Measurements from ENCODE around the gene ZFYVE28.

The ZFYVE28 gene

GRCh38 chr4:2428496-2429213 lies 10.2 kb upstream of the ZFYVE28 start:
- no peak overlapping the region for H3K4me3 ChIP-seq (ENCODE audit: low read depth, low read length)

- H3K4me3 ChIP-seq (ENCODE audit: low read depth, low read length) = no peak overlapping the region
Measured at GRCh38 chr4:2427383-2428334, 9.2 kb upstream of the ZFYVE28 start.

- H3K4me3 ChIP-seq (ENCODE audit: low read depth, low read length) = no peak overlapping the region
Measured at GRCh38 chr4:2426711-2427275, 8.3 kb upstream of the ZFYVE28 start.

- no peak overlapping the region for H3K4me3 ChIP-seq (ENCODE audit: low read depth, low read length)
Measured at GRCh38 chr4:2426069-2426397, 7.6 kb upstream of the ZFYVE28 start.

- H3K4me3 ChIP-seq (ENCODE audit: low read depth, low read length) = no peak overlapping the region
Measured at GRCh38 chr4:2425386-2426068, 7.1 kb upstream of the ZFYVE28 start.

- no peak overlapping the region for H3K4me3 ChIP-seq (ENCODE audit: low read depth, low read length)
Measured at GRCh38 chr4:2424581-2424980, 6.1 kb upstream of the ZFYVE28 start.

- no peak overlapping the region for H3K4me3 ChIP-seq (ENCODE audit: low read depth, low read length)
Measured at GRCh38 chr4:2423695-2424094, 5.2 kb upstream of the ZFYVE28 start.

GRCh38 chr4:2423066-2423465 lies 4.6 kb upstream of the ZFYVE28 start:
- H3K4me3 ChIP-seq (ENCODE audit: low read depth, low read length) = no peak overlapping the region

GRCh38 chr4:2421928-2422327 lies 3.5 kb upstream of the ZFYVE28 start:
- H3K4me3 ChIP-seq (ENCODE audit: low read depth, low read length) = no peak overlapping the region

- H3K4me3 ChIP-seq (ENCODE audit: low read depth, low read length) = no peak overlapping the region
Measured at GRCh38 chr4:2419814-2420213, 1.4 kb upstream of the ZFYVE28 start.

- H3K4me3 ChIP-seq (ENCODE audit: low read depth, low read length) = peak within 1 kb of the TSS; percentile 48
Measured at GRCh38 chr4:2418650-2419571, 466 bp upstream of the ZFYVE28 start, which contains the start of gene CFAP99. Gene CFAP99 (plus strand): TSS chr4:2418955.

GRCh38 chr4:2417226-2417764 lies 1.1 kb downstream of the ZFYVE28 start:
- peak overlapping the region; percentile 33 for H3K4me3 ChIP-seq (ENCODE audit: low read depth, low read length)

- peak overlapping the region; percentile 33 for H3K4me3 ChIP-seq (ENCODE audit: low read depth, low read length)
Measured at GRCh38 chr4:2416564-2417225, 1.8 kb downstream of the ZFYVE28 start.

GRCh38 chr4:2415881-2416563 lies 2.4 kb downstream of the ZFYVE28 start:
- H3K4me3 ChIP-seq (ENCODE audit: low read depth, low read length) = no peak overlapping the region

GRCh38 chr4:2415213-2415612 lies 3.2 kb downstream of the ZFYVE28 start:
- H3K4me3 ChIP-seq (ENCODE audit: low read depth, low read length) = no peak overlapping the region

- no peak overlapping the region for H3K4me3 ChIP-seq (ENCODE audit: low read depth, low read length)
Measured at GRCh38 chr4:2413821-2414610, 4.4 kb downstream of the ZFYVE28 start.

- no peak overlapping the region for H3K4me3 ChIP-seq (ENCODE audit: low read depth, low read length)
Measured at GRCh38 chr4:2412885-2413716, 5.3 kb downstream of the ZFYVE28 start.
